ENCODE results near the gene ALPI.

DNA sequence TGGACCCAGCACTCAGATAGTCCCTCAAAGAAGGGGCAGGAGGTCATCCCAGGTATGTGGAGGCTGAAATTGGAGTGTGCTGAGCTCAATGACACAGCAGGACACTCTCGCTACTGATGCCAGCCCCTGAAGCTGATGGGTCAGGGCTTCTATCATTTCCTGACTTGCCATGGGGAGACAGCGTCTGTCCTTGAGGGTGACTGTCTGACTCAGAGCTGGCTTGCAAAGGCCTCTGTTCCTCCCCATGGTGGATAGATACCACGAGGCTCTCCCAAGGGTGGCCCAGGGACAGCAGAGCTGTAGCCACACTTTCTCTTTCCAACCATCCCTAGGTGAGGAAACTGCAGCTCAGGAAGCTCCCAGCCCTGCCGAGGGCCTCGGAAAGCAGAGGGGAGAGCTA is 38.5 kb upstream of the ALPI start:
- TF ChIP-seq, protein P1, sequence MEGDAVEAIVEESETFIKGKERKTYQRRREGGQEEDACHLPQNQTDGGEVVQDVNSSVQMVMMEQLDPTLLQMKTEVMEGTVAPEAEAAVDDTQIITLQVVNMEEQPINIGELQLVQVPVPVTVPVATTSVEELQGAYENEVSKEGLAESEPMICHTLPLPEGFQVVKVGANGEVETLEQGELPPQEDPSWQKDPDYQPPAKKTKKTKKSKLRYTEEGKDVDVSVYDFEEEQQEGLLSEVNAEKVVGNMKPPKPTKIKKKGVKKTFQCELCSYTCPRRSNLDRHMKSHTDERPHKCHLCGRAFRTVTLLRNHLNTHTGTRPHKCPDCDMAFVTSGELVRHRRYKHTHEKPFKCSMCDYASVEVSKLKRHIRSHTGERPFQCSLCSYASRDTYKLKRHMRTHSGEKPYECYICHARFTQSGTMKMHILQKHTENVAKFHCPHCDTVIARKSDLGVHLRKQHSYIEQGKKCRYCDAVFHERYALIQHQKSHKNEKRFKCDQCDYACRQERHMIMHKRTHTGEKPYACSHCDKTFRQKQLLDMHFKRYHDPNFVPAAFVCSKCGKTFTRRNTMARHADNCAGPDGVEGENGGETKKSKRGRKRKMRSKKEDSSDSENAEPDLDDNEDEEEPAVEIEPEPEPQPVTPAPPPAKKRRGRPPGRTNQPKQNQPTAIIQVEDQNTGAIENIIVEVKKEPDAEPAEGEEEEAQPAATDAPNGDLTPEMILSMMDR (IDR thresholded peaks at IDR 0.05), result no peak
- no peak for TF ChIP-seq EZH2 (IDR thresholded peaks at IDR 0.05; ENCODE audit: borderline replicate concordance, insufficient read depth, low read depth, low read length, poor library complexity, severe bottlenecking)

All from B cell (primary cell).